GM10266 (cell line): Measurements from ENCODE around the gene LHFPL3.
A peak's percentile ranks its signal among the peaks of the same experiment; 100 is the strongest.

Experiments used
- DNase-seq: peaks from one replicate; pipeline ENCODE4 v3.0.0; 2012; ENCODE audit errors: extremely low spot score
- TF ChIP-seq, protein P1 (sequence below): IDR thresholded peaks from 2 replicates; pipeline ENCODE4 v1.5.1; 2012; ENCODE audit warnings: mild to moderate bottlenecking, low read depth; ENCODE audit not compliant: control insufficient read depth, insufficient read depth; ENCODE audit errors: missing control alignments

The LHFPL3 gene

DNA sequence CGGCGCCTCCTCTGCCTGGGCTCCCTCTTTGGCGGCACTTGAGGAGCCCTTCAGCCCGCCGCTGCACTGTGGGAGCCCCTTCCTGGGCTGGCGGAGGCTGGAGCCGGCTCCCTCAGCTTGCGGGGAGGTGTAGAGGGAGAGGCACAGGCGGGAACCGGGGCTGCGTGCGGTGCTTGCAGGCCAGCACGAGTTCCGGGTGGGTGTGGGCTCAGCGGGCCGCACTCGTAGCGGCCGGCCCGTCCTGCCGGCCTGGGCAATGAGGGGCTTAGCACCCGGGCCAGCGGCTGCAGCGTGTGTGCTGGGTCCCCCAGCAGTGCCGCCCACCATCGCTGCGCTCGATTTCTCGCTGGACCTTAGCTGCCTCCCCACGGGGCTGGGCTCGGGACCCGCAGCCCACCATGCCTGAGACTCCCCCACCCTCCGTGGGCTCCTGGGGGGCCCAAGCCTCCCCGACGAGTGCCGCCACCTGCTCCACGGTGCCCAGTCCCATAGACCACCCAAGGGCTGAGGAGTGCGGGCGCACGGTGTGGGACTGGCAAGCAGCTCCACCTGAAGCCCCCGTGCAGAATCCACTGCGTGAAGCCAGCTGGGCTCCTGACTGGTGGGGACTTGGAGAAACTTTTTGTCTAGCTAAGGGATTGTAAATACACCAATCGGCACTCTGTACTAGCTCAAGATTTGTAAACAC lies 611.8 kb downstream of the LHFPL3 start:
- DNase-seq: no peak

DNA sequence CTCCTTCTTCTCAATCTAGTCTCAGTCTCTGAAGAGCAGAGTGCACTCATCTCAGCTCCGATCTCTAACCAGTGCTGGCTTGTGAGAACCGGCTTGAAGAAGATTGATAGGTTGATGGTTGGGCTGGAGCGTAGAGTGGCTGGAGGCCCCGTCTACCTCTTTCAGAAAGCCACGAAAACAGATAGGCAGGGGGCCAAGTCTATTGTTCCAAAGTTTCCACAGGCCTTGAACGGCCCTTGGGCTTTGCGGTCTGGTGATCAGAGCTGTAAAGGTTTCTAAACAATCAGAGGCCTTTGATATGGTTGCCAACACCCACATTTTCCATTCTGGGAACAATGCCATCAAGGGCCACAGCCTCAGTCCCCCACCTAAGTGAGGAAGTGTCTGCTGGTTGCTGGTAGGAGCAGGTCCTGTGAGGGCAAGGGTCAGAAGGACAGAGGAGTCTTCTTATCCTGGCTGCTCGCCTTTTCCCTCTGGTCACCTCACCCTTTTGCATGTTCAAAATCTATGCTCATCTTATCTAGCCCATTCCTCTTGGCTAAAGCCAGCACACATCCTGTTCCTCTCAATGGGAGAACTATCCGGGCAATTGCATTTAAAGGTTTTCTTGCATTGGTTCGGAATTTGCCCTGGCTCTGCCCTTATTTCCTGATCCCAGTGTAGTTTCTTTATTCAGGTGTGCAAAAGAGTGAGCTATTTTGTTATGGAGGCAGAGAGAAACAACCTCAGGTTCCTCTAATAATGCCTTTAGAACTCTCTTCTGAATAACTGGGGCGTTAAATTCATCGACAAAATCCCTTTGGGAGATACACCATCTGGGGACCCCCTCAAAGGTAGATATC lies 615.3 kb downstream of the LHFPL3 start:
- DNase-seq: peak; percentile 58
- TF ChIP-seq, protein P1, sequence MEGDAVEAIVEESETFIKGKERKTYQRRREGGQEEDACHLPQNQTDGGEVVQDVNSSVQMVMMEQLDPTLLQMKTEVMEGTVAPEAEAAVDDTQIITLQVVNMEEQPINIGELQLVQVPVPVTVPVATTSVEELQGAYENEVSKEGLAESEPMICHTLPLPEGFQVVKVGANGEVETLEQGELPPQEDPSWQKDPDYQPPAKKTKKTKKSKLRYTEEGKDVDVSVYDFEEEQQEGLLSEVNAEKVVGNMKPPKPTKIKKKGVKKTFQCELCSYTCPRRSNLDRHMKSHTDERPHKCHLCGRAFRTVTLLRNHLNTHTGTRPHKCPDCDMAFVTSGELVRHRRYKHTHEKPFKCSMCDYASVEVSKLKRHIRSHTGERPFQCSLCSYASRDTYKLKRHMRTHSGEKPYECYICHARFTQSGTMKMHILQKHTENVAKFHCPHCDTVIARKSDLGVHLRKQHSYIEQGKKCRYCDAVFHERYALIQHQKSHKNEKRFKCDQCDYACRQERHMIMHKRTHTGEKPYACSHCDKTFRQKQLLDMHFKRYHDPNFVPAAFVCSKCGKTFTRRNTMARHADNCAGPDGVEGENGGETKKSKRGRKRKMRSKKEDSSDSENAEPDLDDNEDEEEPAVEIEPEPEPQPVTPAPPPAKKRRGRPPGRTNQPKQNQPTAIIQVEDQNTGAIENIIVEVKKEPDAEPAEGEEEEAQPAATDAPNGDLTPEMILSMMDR: no peak

More for the DNA sequence above, 611.8 kb downstream of the LHFPL3 start:
- TF ChIP-seq, protein P1: no peak

DNA sequence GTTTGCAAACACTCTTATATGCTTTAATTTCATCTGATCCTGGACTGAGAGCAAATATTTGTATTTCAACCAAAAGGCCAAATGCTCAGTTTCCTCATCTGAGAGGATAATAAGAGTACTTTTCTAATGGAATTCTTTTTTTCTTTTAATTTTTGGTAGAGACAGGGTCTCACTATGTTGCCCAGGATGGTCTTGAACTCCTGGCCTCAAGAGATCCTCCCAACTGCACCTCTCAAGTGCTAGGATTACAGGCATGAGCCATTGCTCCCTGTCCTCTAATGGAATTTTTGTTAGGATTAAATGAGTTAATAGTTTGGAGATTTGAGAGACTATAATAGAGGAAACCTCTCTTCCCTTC lies 617.2 kb downstream of the LHFPL3 start:
- TF ChIP-seq, protein P1: no peak
- no peak for DNase-seq

DNA sequence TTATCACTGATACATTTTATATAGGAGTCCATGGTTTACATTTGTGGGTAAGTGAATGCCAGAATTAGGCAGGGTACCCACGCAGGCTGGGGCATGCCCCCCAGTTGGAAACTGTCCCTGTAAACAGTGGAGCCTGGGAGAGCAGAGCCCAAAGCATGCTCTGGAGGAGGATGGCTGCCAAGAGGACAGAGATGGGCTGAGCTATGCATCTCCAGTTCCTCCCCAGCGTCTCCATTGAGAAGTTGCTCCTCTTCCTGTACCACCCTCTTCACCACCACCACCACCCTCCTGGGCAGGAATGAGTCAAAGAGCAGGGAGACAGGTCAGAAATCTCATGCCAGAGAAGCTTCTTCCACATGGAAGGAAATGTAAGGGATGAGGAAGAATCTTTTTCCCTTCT lies 617.9 kb downstream of the LHFPL3 start:
- no peak for DNase-seq
- TF ChIP-seq, protein P1: no peak

DNA sequence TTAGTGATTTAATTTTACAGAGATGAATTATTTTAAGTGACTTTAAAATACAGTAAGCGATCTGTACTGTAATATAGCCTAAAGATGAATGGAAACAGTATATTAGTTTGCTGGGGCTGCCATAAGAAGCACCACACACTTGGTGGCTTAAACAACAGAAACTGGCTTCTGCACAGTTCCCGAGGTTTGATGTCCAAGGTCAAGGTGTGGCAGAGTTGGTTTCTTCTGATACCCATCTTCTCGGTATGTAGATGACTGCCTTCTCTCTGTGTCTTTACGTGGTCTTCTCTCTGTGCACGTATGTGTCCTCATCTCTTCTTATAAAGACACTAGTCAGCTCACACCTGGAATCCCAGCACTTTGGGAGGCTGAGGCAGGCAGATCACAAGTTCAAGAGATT lies 621.6 kb downstream of the LHFPL3 start:
- TF ChIP-seq, protein P1: no peak

DNA sequence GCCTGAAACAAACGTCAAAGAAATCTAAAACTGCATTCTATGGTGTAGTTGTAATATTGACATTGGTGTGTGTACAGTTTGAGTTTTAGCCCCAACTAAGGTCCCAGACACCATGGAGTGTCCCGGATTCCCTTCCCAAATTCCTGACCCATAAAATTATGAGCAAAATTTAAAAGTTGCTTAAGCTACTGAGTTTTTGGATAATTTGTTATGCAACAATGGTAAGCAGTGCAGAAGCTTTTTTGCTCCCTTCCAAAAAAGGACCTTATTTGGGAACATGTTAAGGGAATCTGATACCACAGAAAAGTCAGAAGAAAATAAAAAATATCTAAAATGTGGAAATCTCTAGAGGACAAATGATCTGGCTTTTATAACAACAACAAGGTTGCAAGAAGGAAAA lies 622.4 kb downstream of the LHFPL3 start:
- no peak for DNase-seq
- TF ChIP-seq, protein P1: no peak

More for the DNA sequence above, 621.6 kb downstream of the LHFPL3 start:
- DNase-seq: no peak

DNA sequence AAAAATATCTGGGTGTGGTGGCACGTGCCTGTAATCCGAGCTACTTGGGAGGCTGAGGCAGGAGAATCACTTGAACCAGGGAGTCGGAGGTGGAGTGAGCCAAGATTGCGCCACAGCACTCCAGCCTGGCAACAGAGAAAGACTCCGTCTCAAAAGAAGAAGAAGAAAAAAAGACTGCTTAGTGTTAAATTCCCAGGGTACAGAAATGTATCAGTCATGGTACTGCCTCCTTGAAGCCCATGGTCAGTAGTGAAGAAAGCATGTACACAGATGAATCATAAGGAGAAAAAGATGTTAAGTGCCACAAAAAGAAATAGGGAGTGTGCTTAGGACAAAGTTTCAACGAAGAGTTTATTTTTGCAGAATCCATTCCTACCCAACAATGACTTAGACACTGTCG lies 623.1 kb downstream of the LHFPL3 start:
- TF ChIP-seq, protein P1: no peak
- DNase-seq: no peak
